Activated CD4-positive, alpha-beta T cell treated with anti-CD3 and anti-CD28 coated beads, Interleukin-2, Interleukin-6, amounts not matched to agents 100 ng/mL and 50 ng/mL, durations not matched to agents 16 hours and 8 hours (primary cell): ENCODE measurements around the gene KAT6B.

ENCODE experiments used
- DNase-seq: peaks from one replicate; pipeline ENCODE4 v3.0.0-alpha.2; 2020

Gene KAT6B

DNA sequence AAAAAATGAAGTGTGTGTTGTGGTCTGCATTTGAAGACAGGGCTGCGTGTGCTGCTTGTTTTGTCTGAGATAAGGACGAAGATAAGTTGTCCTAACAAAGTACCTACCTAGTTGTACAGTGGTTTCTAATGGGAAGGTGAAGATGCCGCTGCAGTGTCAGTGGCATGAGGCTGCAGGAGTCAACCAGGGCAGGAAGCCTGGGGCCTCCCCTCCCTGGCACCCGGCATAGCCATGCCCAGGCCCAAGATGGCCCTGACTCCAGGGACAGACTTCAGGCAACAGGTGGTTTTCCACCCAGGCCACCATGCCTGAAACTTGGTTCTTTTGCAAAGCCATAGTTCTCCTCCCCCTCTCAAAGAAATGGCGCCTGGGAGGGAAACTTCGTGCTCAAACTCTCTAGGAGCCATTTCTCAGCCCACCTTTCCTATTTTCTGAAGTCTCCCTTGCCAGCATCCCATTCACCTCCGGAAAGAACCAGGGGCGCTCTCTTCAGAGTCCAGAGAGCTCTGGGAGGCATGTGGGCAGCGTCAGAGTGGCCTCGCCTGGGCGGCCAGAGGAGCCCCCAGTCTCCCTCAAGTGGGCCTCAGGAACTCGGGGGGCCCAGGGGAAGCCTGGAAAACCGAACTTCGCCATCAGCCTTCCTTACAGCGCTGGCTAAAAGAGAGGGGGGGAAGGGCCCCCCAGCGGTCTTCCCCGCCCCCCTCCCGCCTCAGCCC is 2.1 kb upstream of the KAT6B start:
- DNase-seq = peak; percentile 38

DNA sequence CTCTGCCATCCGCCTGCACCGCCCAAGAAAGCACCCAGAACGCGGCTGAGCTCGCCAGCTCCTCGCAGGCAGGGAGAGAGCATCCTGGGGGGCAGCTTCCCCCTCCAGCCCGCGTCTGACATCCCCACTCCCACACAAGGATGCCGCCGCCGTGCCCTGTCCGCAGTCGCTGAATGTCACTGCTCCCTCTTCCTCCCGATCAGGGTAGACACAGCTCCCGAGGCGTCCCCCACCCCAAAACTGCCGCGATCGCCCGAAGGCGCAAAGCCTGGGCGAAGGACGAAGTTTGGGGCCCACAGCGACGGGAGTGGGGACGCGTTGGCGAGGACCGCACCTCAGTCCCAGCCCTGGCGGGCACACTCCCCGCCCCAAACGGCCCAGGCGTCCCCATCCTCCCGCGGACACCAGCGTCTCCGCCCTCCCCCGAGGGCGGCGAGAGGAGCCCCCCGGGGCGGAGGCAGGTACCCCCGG is 1.5 kb upstream of the KAT6B start:
- peak; percentile 53 for DNase-seq

DNA sequence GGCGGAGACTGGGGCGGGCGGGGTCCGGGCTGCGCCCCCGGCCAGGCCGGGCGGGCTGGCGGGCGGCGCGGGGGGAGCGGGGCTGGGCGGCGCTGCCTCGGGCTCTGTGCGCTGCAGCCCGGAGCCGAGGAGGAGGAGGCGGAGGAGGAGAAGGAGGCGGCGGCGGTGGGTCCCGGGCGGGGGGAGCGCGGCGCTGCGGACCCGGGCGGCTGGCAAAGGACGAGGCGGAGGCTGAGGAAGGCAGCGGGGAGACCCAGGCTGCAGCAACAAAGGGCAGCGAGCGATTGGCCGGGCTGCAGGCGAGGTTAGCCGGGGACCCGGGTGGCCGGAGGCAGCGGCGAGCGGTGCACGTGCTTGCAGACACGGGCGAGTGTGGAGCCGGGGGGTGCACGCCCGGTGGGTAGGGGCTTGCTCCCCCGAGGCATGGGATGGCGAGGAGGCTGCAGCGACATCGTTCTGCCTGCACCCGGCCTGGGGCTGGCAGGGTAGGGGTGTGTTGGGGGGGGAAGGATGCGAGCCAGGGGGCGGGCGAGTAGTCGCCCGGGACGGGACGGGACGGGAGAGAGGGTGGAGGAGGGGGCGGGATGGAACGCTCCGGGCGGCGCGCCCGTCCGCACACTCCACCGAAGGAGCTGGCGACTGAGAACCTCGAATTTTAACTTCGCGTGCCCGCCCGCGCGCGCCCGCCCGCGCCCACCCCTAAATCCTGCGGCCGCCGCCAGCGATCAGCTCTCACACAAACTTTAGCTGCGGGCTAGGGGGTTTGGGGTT is 844 bp upstream of the KAT6B start:
- peak; percentile 51 for DNase-seq

DNA sequence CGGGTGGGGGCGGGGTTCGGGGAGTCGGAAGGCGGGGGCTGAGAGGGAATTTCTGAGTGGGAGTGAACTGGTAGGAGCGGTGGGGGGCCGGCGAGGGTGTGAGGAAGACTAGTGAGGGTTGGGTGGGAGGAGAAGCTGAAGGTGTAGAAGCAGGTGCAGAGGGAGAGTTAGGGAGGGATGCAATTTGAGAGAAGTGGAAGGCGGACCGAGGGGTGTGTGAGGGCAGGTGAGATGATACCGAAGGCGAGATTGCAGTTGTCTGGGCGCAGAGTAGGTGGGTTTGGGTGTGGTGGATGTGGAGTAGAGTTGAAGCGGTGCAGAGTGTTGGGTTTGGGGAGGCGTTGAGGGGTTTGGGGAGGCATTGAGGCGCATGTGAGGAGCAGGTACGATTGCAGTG is 643 bp downstream of the KAT6B start:
- no peak for DNase-seq

DNA sequence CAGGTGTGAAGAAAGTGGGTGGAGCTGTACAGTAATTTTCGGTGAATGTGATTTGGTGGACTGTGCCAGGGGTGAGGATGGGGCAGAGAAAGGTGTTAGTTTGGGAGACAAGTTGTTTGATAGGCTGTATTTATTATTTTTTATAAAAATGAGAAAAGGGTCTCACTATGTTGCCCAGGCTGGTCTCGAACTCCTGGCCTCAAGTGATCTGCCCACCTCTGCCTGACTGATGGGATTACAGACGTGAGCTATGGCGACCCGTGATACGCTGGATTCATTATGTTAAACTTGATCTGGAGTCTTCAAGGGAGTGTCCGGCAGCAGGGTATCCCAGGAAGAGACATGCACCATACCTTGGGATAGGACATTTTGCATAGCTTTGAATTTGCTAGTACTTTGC is 1.3 kb downstream of the KAT6B start:
- DNase-seq = no peak

DNA sequence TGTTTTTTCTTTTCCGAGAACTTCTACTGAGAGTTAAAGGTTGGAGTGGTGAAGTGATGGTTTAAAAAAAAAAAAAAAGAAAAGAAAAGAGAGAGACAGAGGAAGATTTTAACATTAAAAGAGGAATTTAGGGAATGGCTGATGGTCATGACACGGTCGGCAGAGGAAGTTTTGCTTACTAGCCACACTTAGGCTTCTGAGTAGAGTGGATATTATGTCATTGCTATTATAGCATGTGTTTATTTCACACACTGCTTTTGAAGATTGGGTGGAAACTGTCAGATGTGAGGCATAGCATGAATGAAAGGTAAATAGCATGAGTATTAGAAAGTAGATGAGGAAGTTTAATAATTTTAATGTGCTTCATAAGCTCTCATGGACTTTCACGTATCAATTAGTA is 2.5 kb downstream of the KAT6B start:
- no peak for DNase-seq

DNA sequence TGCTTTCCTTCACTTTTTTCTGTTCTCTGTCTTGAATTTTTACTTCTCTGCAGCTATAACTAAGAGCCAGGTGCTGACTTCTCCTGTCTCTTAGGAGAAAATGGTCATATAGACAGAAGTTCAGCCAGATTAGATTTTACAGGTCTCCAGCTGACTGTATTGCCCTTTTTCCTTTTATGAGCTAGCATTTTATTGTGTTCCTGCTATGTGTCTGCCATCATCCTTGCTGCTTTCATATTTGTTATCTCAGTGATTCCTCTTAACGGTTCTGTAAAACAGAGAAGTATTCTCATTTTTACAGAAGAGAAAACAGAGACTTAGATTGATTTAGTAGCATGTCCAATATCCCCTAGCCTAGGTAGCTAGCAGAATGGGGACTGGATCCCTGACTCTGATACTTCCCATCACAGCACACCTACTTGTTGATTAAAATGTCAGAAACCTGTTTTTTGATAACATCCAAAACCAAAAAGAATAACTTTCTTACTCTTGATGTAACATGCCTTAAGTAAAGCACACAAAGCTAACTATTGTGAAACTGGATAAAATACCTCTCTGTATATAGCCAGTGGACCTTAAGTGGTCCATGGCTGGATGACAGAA is 5.2 kb downstream of the KAT6B start:
- DNase-seq = no peak

DNA sequence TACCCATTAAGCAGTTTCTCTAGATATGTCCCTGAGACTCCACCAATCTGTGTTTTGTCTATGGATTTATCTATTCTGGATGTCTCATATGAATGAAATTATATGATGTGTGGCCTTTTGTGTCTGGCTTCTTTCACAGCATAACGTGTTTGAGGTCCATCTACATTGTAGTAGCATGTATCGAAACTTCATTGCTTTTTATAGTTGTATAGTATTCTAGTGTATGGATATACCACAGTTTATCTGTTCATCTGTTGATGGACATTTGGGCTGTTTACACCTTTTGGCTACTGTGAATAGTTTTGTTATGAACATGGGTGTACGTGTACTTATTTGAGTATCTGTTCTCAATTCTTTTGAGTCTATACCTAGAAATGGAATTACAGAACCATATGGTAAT is 9.6 kb downstream of the KAT6B start:
- no peak for DNase-seq

DNA sequence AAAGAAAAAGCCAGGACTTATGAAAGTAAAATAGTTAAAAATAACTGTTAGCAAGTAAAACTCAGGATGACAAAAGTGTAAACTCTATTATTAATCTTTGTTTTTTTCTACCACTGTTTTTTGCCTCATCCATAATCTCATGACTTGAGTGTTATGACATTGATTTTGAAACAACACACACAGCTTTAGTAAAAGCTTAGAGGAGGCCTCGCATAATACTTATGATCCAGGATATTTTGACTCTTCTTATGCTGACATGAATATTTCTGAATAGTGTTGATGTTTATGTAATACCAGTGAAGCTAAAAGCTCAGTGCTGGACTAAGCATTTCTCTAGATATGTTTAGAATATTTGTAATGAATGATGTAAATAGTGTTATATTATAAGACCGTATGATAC is 10.5 kb downstream of the KAT6B start:
- no peak for DNase-seq

DNA sequence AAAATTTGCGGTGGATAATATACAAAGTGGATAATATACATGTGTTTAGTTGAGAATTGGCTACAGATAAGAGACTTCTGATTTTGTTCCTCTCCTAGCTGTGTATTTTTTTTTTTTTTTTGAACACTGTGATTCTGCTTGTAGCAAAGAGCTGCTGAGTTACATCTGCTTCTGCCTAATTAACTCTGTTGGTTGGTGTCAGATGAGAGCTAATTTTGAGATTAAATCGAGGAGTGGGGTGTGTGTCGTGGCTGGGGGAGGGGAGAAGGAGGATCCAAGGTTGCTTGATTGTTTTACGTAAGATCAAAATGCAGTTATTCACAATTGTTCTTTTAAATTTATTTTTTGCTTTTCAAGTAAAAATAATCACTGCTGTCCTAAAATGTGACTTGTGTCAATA is 11.3 kb downstream of the KAT6B start:
- no peak for DNase-seq

DNA sequence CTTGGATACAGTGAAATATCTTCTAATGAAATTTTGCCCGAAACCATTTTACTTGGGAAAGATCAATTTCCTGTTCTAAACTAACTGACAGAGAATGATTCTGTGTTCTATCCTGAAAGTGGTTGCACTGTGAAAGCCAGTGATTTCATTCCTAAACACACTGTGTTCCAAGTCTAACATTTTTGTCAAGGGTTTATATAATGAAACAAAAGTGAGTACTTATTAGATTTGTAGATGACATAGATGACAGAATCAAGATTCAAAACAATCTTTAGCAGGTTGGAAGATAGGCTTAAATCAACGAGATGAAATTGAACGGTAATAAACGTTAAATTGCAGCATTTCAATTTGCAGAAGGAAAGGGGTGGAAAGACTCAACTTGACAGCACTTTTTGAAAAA is 13.3 kb downstream of the KAT6B start:
- DNase-seq = no peak

DNA sequence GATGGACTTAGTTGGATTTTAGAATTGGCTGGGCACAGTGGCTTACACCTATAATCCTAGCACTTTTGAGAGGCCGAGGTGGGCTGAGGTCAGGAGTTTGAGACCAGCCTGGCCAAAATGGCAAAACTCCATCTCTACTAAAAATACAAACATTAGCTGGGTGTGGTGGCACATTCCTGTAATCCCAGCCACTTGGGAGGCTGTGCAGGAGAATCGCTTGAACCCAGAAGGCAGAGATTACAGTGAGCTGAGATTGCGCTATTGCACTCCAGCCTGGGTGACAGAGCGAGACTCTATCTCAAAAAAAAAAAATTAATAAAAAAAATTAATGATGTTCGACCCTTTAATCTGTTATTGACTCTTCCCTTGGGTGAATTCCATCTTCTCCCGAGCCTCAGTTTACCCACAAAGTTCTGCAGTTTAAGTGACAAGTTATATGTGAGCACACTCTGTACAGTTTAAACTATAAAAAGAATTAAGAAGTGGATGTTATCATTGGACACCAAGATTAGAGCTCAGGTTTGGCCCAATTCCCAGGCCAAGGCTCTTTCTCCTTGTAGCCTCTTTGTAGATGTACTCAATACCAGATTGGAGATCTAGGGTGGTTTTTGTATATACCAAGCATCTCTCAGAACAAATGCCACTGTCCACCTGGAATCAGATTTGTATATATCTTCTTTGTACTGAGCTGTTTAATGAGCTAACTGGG is 15.0 kb downstream of the KAT6B start:
- DNase-seq = no peak

DNA sequence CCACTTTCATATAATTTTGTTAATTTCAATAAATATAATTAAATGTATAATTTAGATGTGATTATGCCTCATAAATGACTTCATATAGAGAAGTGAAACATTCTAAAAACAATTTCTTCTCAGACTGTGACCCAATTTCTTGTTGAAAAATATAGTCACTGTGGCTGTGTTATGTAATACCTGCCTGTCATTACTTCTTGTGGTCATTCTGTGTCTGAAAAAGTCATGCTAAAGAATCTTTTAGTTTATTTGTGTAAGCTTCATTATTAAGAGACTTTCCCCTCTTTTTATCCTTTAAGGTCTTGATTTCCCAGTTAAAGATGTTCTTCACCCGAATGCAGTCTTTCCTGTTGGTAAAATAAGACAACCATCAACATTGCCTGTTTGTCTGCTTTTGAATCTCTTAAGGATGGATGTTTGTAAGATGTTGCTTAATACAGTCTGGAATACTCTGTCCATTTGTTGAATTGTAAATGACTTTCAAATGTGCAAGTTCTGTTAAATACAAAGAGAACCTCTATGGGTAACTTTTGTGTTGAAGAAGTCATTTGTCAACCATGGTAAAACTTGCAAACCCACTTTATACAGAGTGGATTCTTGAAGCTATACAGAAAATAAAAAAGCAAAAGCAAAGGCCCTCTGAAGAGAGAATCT is 16.0 kb downstream of the KAT6B start:
- no peak for DNase-seq

DNA sequence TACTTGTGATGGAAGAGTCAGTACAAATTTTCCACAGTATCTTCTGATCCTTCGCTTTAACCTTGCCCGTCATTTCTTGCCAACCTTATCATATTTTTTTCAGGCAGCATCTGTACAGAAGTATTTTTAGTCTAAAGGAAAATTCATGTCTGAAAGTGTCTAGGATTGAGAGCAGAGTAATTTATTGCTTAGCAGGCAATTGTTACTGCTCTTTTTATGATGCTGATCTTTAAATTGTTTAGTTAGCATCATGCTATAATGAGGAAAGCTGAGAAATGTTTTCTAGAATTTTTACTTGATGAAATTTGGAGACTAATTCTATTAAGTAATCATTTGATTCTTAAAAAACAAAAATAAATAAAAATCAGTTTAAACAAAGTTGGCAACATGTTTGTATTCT is 20.6 kb downstream of the KAT6B start:
- no peak for DNase-seq

DNA sequence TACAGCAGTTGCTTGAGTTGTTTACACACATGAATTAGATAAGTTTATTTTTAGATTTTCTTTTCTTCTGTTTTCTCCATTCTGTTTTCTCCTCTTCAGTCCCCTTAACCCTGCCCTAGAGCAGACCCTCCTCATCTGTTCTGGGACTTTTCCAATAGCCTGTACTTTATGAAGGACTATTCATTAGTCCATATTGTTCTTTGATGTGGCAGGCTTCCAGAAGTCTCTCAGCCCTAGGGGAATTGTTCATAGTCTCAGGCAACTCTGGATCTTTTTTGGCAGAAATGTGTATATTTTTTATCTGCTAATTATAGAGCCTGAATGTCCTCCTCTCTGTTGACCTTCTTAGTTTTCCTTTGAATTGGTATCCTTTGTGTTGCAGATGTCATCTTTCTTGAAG is 25.4 kb downstream of the KAT6B start:
- no peak for DNase-seq

DNA sequence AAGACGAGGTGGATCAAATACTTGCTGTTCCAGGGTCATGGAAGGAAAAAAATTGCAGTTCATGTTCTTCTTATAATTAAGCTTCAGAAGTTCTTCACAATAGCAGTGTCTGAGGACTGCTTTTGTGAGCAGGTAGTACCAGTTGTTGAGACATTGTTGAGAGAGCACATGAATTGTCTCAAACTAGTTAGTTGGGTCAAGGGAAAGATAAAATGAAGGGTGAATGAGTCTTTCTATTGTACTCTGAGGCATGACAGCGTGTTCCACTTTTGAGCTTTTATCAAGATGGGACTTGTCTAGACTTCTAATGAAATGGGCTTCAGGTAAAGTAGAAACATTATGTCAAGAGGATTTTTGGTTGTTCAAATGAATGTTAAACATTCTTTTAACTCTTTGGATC is 26.0 kb downstream of the KAT6B start:
- DNase-seq = no peak

DNA sequence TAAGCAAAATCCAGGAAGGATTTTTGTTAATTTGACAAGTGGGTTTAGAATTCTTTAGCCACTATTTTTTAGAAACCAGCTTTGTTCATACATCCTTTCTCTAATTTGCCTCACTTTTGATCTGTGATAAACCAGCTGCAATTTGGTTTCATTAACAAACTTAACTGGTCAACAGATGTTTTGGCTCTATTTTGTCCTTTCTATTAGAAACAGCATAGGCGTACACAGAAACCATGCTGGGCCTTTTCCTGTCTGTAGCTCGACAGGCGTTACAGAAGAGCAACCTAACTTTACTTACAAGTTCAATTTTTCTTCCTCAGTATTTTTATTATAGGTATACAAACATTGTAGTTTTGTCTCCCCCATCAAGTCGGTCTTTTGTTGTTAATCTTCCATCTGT is 28.2 kb downstream of the KAT6B start:
- DNase-seq = no peak

DNA sequence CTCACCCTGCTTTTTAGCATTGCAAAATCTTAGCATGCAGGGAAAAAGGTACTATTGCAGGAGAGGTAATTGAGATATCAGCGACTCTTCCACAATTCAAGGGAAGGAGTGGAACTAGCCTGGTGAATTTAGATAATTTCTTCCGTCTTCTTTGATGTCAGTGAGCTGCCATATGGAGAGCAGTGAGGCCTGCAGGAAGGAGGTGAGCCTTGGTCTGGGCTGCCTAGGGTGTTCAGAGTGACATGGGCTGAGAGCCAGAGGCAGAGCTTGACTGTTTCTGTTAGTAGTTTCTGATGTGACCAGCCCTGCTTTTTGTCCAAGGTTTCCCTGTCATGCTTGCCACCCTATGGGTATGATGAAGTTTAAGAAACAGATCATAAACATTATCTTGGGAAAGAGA is 28.6 kb downstream of the KAT6B start:
- DNase-seq = no peak

DNA sequence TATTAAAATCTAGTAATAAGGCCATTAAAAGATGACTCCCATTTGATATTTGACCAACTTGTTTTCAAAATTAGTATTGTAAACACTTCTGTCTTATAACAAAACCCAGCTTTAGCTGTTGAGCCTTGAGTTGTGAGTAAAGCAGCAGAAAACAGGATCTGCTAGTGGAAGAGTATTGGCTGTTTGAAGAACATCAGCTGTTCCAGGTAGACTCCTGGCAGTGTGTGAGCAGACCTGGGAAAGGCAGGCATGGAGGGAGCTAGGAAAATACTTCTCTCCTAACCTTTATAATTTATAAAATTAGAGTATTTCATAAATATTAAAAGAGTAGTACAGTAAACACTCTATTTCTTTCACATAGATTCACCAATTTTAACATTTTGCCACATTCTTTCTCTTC is 29.0 kb downstream of the KAT6B start:
- no peak for DNase-seq

DNA sequence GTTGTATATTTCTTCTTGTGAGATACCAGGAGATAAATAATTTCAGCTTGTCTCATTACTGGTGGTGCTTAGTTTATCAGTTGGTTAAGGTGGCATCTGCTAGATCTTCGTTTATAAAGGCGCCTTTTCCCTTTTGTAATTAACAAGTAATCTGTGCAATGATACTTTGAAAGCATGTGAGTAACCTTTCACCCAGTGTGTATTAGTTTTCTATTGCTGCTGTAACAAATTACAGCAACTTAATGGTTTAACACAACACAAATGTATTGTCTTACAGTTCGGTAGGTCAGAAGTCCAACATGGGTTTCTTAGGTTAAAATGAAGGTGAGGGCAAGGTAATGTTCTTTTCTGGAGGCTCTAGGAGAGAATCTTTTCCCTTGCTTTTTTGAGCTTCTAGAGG is 30.5 kb downstream of the KAT6B start:
- no peak for DNase-seq

DNA sequence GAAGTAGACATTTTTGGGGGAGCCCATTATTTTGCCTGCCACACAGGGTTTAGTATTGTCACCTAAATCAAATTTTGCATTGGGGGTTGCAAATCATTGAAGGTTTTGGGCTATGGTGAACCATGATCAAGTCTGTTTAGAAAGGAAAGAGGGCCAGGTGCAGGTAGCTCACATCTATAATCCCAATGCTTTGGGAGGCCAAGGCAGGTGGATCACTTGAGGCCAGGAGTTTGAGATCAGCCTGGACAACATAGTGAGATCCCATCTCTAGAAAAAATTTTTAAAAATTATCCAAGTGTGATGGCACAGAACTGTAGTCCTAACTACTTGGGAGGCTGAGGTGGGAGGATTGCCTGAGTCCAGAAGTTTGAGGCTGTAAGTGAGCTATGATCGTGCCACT is 31.2 kb downstream of the KAT6B start:
- DNase-seq = no peak

DNA sequence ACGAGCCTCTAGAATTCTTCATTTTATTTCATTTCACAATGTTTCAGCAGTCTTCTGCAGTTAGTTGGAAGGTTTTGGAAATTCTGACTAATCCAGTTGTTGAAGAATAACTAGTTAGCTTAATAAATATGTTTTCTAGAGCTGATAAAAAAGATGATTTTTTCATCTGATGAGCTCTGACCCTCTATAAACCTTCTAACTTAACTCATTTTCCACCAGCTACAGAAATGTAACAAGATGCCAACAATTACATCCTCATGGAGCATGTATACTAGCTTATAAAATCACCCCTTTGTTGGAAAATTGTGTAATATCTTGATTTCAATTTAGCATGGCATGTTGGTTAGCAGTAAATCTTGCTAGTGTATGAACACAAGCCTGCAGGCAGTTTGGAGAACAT is 33.1 kb downstream of the KAT6B start:
- no peak for DNase-seq

DNA sequence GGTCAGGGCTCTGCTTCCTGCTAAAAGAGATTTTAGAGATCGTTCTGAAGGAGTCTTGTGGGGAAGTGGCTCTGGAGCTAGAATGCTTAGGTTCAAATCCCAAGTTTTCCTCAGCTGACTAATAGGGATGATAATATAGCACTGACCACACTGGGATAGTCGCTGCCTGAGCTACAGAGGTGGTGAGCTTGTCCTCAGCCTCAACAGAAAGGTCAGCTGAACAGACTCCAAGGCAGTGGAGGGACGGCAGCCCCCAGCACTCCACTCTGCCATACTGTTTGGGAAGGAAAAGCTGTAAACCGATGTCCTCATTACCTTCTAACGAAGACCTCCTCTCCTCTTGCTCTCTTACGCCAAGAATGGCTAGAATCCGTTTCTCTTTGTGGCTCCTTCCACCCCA is 36.2 kb downstream of the KAT6B start:
- DNase-seq = no peak
